ENCODE measurements around the gene PDAP1.
A peak's percentile ranks its signal among the peaks of the same experiment; 100 is the strongest.

PDAP1 gene

GRCh38 chr7:99424932-99425730, 16.7 kb upstream of the PDAP1 start:
- no peak for DNase-seq

- DNase-seq = peak; percentile 68
Measured at GRCh38 chr7:99422625-99423024, 14.2 kb upstream of the PDAP1 start.

GRCh38 chr7:99422186-99422585, 13.8 kb upstream of the PDAP1 start:
- peak; percentile 86 for DNase-seq

GRCh38 chr7:99420986-99421385, 12.6 kb upstream of the PDAP1 start:
- DNase-seq = no peak

GRCh38 chr7:99420213-99420612, 11.8 kb upstream of the PDAP1 start:
- DNase-seq = no peak

GRCh38 chr7:99419323-99420021, 11.1 kb upstream of the PDAP1 start:
- DNase-seq = no peak

GRCh38 chr7:99418260-99418659, 9.9 kb upstream of the PDAP1 start:
- DNase-seq = no peak

GRCh38 chr7:99415513-99416127, 7.2 kb upstream of the PDAP1 start:
- peak; percentile 87 for DNase-seq

GRCh38 chr7:99410635-99411034, 2.2 kb upstream of the PDAP1 start:
- DNase-seq = no peak

- DNase-seq = peak; percentile 48
Measured at GRCh38 chr7:99409806-99410205, 1.4 kb upstream of the PDAP1 start.

- DNase-seq = peak; percentile 63
Measured at GRCh38 chr7:99409192-99409572, 785 bp upstream of the PDAP1 start.

GRCh38 chr7:99407872-99408378, 472 bp downstream of the PDAP1 start:
- peak; percentile 77 for DNase-seq

- DNase-seq = no peak
Measured at GRCh38 chr7:99406557-99406956, 1.8 kb downstream of the PDAP1 start.

- DNase-seq = no peak
Measured at GRCh38 chr7:99404977-99405320, 3.4 kb downstream of the PDAP1 start.

- DNase-seq = no peak
Measured at GRCh38 chr7:99404235-99404976, 4.0 kb downstream of the PDAP1 start.

GRCh38 chr7:99403764-99404163, 4.6 kb downstream of the PDAP1 start:
- no peak for DNase-seq

- DNase-seq = no peak
Measured at GRCh38 chr7:99402854-99403253, 5.5 kb downstream of the PDAP1 start.

- DNase-seq = no peak
Measured at GRCh38 chr7:99399597-99399996, 8.8 kb downstream of the PDAP1 start.

- peak; percentile 31 for DNase-seq
Measured at GRCh38 chr7:99398891-99399445, 9.4 kb downstream of the PDAP1 start.

GRCh38 chr7:99397297-99397983, 11.0 kb downstream of the PDAP1 start:
- peak; percentile 30 for DNase-seq

GRCh38 chr7:99396418-99397296, 11.7 kb downstream of the PDAP1 start:
- DNase-seq = no peak

Measured in DMS53 (cell line).